DOHH2 (cell line): ENCODE measurements around the gene TCHP.

ENCODE experiments used
- CTCF ChIP-seq: fragments of 200-600 bp; sonication (generic); IDR thresholded peaks from one replicate; pipeline ENCODE4 v1.5.1; 2014; ENCODE audit warnings: antibody characterized with exemption, mild to moderate bottlenecking, low read depth, low read length; ENCODE audit not compliant: poor library complexity, severe bottlenecking
- EZH2phosphoT487 ChIP-seq: fragments of 200-600 bp; sonication (generic); IDR thresholded peaks from 2 replicates; pipeline ENCODE4 v1.6.1; 2017; ENCODE audit warnings: borderline replicate concordance, mild to moderate bottlenecking, antibody characterized with exemption, low read length, moderate library complexity, mixed read lengths

GRCh38 chr12:109947521-109947920 is 47.4 kb downstream of the TCHP start:
- TF ChIP-seq CTCF = no peak
- TF ChIP-seq EZH2phosphoT487 = no peak
